WTC11 (cell line): ENCODE data around the gene PSEN2. TPM values are rescaled to one million over a fixed set of nuclear protein-coding genes. Genes with fewer than 3 reads are reported as not detected.

Experiments
- ATAC-seq: fragments of 200-7000 bp; cut with Tn5 transposase; 2 replicates; pipeline ENCODE4 v1.10.0; 2021; ENCODE audit warnings: mild to moderate bottlenecking, moderate library complexity
- CTCF ChIA-PET: fragments of 300-600 bp; sonication (Branson Sonifier 250); formaldehyde crosslinking; loops from one replicate; lab custom pipeline; 2021; ENCODE audit warnings: antibody characterized with exemption; lab: Charles Lee
- POLR2A ChIA-PET: fragments of 350-600 bp; sonication (Branson Sonifier 250); formaldehyde crosslinking; loops from one replicate; lab custom pipeline; 2021; ENCODE audit warnings: antibody characterized with exemption; lab: Charles Lee
- DNase-seq: peaks from one replicate; pipeline ENCODE4 v3.0.0; 2021; ENCODE audit warnings: low spot score
- H3K27ac Mint-ChIP-seq: 2 replicates; pipeline ENCODE4 v1.8.0; 2021; ENCODE audit warnings: mixed read lengths
- H3K27me3 Mint-ChIP-seq: 2 replicates; pipeline ENCODE4 v1.8.0; 2021; ENCODE audit warnings: low read depth, mild to moderate bottlenecking, moderate library complexity, mixed read lengths
- H3K36me3 Mint-ChIP-seq: 2 replicates; pipeline ENCODE4 v1.8.0; 2021; ENCODE audit warnings: mixed read lengths
- H3K4me1 Mint-ChIP-seq: 2 replicates; pipeline ENCODE4 v1.8.0; 2022; ENCODE audit warnings: mixed read lengths
- H3K4me3 Mint-ChIP-seq: 2 replicates; pipeline ENCODE4 v1.8.0; 2021; ENCODE audit warnings: mild to moderate bottlenecking, moderate library complexity, mixed read lengths
- H3K9me3 Mint-ChIP-seq: 2 replicates; pipeline ENCODE4 v1.8.0; 2021; ENCODE audit warnings: mixed read lengths
- CBFB ChIP-seq: sonication (generic); formaldehyde crosslinking; IDR thresholded peaks from 2 replicates; pipeline ENCODE4 v1.8.1; 2022; ENCODE audit warnings: mild to moderate bottlenecking, low read depth, missing genetic modification reagents
- E2F1 ChIP-seq: sonication (generic); formaldehyde crosslinking; IDR thresholded peaks from 2 replicates; pipeline ENCODE4 v1.8.0; 2022; ENCODE audit warnings: mild to moderate bottlenecking, missing genetic modification reagents
- ETV6 ChIP-seq: sonication (generic); formaldehyde crosslinking; IDR thresholded peaks from 2 replicates; pipeline ENCODE4 v1.8.1; 2022; ENCODE audit warnings: mild to moderate bottlenecking, missing genetic modification reagents
- NFATC4 ChIP-seq: fragments of 250-450 bp; sonication (Bioruptor Pico); IDR thresholded peaks from 2 replicates; pipeline ENCODE4 v1.9.0; 2021; ENCODE audit warnings: mild to moderate bottlenecking
- NFE2L1 ChIP-seq: sonication (generic); formaldehyde crosslinking; IDR thresholded peaks from 2 replicates; pipeline ENCODE4 v1.8.1; 2023; ENCODE audit warnings: missing genetic modification reagents
- NR2C2 ChIP-seq: sonication (generic); formaldehyde crosslinking; IDR thresholded peaks from 2 replicates; pipeline ENCODE4 v1.8.0; 2022; ENCODE audit warnings: mild to moderate bottlenecking, missing genetic modification reagents
- NR3C1 ChIP-seq: sonication (generic); formaldehyde crosslinking; conservative IDR thresholded peaks from 2 replicates; pipeline ENCODE4 v1.8.1; 2023; ENCODE audit warnings: low read depth, mild to moderate bottlenecking, missing genetic modification reagents
- PRDM15 ChIP-seq: sonication (generic); formaldehyde crosslinking; IDR thresholded peaks from 2 replicates; pipeline ENCODE4 v1.8.0; 2022; ENCODE audit warnings: missing genetic modification reagents
- RELA ChIP-seq: sonication (generic); formaldehyde crosslinking; IDR thresholded peaks from 2 replicates; pipeline ENCODE4 v1.8.1; 2022; ENCODE audit warnings: missing genetic modification reagents, mild to moderate bottlenecking, borderline replicate concordance
- SP1 ChIP-seq: sonication (generic); formaldehyde crosslinking; conservative IDR thresholded peaks from 2 replicates; pipeline ENCODE4 v1.8.1; 2022; ENCODE audit warnings: missing genetic modification reagents
- ZBTB21 ChIP-seq: sonication (generic); formaldehyde crosslinking; IDR thresholded peaks from 2 replicates; pipeline ENCODE4 v1.8.1; 2023; ENCODE audit warnings: mild to moderate bottlenecking, missing genetic modification reagents, borderline replicate concordance
- ZNF138 ChIP-seq: sonication (generic); formaldehyde crosslinking; conservative IDR thresholded peaks from 2 replicates; pipeline ENCODE4 v1.8.1; 2022; ENCODE audit warnings: mild to moderate bottlenecking, moderate library complexity, missing genetic modification reagents
- total RNA-seq: library from RNA; stranded (reverse); gene quantifications from 3 replicates; pipeline ENCODE4 v1.2.3, GENCODE V29; 2021
- TF ChIP-seq, protein P1 (sequence below): sonication (generic); formaldehyde crosslinking; IDR thresholded peaks from 2 replicates; pipeline ENCODE4 v1.8.0; 2023; ENCODE audit warnings: missing genetic modification reagents, mild to moderate bottlenecking, borderline replicate concordance

The PSEN2 gene
- total RNA-seq, 1 experiment from 2014 or later = 18.4 TPM

GRCh38 chr1:226893936-226894335 is 23.5 kb downstream of the PSEN2 start (continued):
- TF ChIP-seq PRDM15 = no peak
- TF ChIP-seq ZBTB21 (CRISPR knock-in tag) = no peak
- TF ChIP-seq RELA (CRISPR knock-in tag) = no peak
- TF ChIP-seq ZNF138 (CRISPR knock-in tag) = no peak

- ATAC-seq (no peak), DNase-seq (no peak)
- H3K9me3 Mint-ChIP-seq = no peaks in the 10 kb centered on the region
- POLR2A ChIA-PET = no interaction called here
- no peaks in the 10 kb centered on the region for H3K4me1 Mint-ChIP-seq
- H3K4me3 Mint-ChIP-seq = no peak overlapping the region
- H3K36me3 Mint-ChIP-seq = peaks cover 28% of the 10 kb centered on the region
- TF ChIP-seq NR2C2 (CRISPR knock-in tag) = no peak
- TF ChIP-seq CBFB = no peak
- TF ChIP-seq NFATC4 (CRISPR knock-in tag) = no peak
- no peak for TF ChIP-seq E2F1 (CRISPR knock-in tag)
- TF ChIP-seq NR3C1 (CRISPR knock-in tag) = no peak
- no peak for TF ChIP-seq NFE2L1 (CRISPR knock-in tag)
- TF ChIP-seq, all 79 proteins: peak for 0
- H3K27ac Mint-ChIP-seq = no peak overlapping the region
- CTCF ChIA-PET = no interaction called here
- no peaks in the 10 kb centered on the region for H3K27me3 Mint-ChIP-seq
Measured at GRCh38 chr1:226894826-226895225, 24.4 kb downstream of the PSEN2 start.

DNA sequence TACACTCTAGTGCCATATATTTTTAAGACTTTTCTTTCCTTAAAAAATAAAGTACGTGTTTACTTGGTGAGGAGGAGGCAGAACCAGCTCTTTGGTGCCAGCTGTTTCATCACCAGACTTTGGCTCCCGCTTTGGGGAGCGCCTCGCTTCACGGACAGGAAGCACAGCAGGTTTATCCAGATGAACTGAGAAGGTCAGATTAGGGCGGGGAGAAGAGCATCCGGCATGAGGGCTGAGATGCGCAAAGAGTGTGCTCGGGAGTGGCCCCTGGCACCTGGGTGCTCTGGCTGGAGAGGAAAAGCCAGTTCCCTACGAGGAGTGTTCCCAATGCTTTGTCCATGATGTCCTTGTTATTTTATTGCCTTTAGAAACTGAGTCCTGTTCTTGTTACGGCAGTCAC is 25.2 kb downstream of the PSEN2 start:
- TF ChIP-seq, protein P1, sequence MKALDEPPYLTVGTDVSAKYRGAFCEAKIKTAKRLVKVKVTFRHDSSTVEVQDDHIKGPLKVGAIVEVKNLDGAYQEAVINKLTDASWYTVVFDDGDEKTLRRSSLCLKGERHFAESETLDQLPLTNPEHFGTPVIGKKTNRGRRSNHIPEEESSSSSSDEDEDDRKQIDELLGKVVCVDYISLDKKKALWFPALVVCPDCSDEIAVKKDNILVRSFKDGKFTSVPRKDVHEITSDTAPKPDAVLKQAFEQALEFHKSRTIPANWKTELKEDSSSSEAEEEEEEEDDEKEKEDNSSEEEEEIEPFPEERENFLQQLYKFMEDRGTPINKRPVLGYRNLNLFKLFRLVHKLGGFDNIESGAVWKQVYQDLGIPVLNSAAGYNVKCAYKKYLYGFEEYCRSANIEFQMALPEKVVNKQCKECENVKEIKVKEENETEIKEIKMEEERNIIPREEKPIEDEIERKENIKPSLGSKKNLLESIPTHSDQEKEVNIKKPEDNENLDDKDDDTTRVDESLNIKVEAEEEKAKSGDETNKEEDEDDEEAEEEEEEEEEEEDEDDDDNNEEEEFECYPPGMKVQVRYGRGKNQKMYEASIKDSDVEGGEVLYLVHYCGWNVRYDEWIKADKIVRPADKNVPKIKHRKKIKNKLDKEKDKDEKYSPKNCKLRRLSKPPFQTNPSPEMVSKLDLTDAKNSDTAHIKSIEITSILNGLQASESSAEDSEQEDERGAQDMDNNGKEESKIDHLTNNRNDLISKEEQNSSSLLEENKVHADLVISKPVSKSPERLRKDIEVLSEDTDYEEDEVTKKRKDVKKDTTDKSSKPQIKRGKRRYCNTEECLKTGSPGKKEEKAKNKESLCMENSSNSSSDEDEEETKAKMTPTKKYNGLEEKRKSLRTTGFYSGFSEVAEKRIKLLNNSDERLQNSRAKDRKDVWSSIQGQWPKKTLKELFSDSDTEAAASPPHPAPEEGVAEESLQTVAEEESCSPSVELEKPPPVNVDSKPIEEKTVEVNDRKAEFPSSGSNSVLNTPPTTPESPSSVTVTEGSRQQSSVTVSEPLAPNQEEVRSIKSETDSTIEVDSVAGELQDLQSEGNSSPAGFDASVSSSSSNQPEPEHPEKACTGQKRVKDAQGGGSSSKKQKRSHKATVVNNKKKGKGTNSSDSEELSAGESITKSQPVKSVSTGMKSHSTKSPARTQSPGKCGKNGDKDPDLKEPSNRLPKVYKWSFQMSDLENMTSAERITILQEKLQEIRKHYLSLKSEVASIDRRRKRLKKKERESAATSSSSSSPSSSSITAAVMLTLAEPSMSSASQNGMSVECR (CRISPR knock-in tag) = no peak
- no peak for TF ChIP-seq ETV6 (CRISPR knock-in tag)
- TF ChIP-seq SP1 (CRISPR knock-in tag) = no peak
- TF ChIP-seq, all 79 proteins: peak for 0
- no peaks in the 10 kb centered on the region for H3K4me1 Mint-ChIP-seq
- ChIA-PET POLR2A (no interaction called here), CTCF (interaction anchor here (0.9 kb wide), 1 partner anchor 269 kb away, joined by 4 read pairs; no protein-coding TSS in a partner anchor)
- no peaks in the 10 kb centered on the region for H3K27me3 Mint-ChIP-seq
- DNase-seq = no peak
- no peak overlapping the region for H3K4me3 Mint-ChIP-seq
- ATAC-seq = no peak
- H3K27ac Mint-ChIP-seq = no peak overlapping the region
- peaks cover 29% of the 10 kb centered on the region for H3K36me3 Mint-ChIP-seq
- no peaks in the 10 kb centered on the region for H3K9me3 Mint-ChIP-seq
